Effector memory CD8-positive, alpha-beta T cell (primary cell): ENCODE data around the gene NTN3.
"Not testable (repeated sequence)": the region's sequence is repeated elsewhere in the genome, so short reads cannot be mapped to it uniquely, and the experiment has no call there.

Experiments used
- ATAC-seq: fragments of 150-1000 bp; cut with Tn5 transposase; replicated peaks from 2 replicates; pipeline ENCODE4 v1.10.0; 2021; ENCODE audit warnings: mild to moderate bottlenecking, moderate library complexity
- DNase-seq, 3 experiments: peaks; one replicate each; pipeline ENCODE4 v3.0.0; 2021
- H3K27ac Mint-ChIP-seq, 2 donors: one replicate each; pipeline ENCODE4 v1.8.0; 2022; ENCODE audit warnings: mild to moderate bottlenecking in 2 of 2, mixed read lengths in 2 of 2, moderate library complexity in 2 of 2
- H3K27me3 Mint-ChIP-seq, 2 donors: one replicate each; pipeline ENCODE4 v1.8.0; 2022; ENCODE audit warnings: mixed read lengths in 2 of 2
- H3K36me3 Mint-ChIP-seq: one replicate; pipeline ENCODE4 v1.8.0; 2022; ENCODE audit warnings: mild to moderate bottlenecking, moderate library complexity, mixed read lengths; ENCODE audit not compliant: insufficient read depth
- H3K4me1 Mint-ChIP-seq, 2 donors: one replicate each; pipeline ENCODE4 v1.8.0; 2022; ENCODE audit warnings: low read depth in 2 of 2, mixed read lengths in 2 of 2
- H3K4me3 Mint-ChIP-seq, 2 donors: one replicate each; pipeline ENCODE4 v1.8.0; 2022; ENCODE audit warnings: mild to moderate bottlenecking in 2 of 2, mixed read lengths in 2 of 2, moderate library complexity in 2 of 2
- H3K9me3 Mint-ChIP-seq, 2 donors: one replicate each; pipeline ENCODE4 v1.8.0; 2022; ENCODE audit warnings: mixed read lengths in 2 of 2

Gene NTN3

DNA sequence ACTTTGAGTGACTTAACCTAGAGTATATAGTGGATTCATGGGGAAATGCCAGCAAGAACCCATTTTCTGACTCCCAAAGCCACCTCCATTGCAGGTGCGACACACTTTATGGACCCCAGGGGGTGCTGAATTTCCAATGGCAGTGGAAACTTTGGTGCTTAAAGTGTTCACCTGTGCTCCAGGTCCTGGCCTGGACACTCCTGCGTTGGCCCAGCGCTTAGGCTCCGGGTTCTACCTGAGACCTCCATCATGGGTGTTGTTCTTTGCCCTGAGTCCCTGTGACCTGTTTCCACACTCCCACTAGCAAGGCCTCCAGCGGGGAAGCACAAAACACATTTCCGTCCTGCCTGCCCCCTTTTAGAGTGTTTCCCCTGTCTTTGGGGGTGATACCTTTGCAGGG is 38.8 kb upstream of the NTN3 start:
- no peak for ATAC-seq
- no peak for DNase-seq
- no peaks in the 10 kb centered on the region for H3K27me3 Mint-ChIP-seq

DNA sequence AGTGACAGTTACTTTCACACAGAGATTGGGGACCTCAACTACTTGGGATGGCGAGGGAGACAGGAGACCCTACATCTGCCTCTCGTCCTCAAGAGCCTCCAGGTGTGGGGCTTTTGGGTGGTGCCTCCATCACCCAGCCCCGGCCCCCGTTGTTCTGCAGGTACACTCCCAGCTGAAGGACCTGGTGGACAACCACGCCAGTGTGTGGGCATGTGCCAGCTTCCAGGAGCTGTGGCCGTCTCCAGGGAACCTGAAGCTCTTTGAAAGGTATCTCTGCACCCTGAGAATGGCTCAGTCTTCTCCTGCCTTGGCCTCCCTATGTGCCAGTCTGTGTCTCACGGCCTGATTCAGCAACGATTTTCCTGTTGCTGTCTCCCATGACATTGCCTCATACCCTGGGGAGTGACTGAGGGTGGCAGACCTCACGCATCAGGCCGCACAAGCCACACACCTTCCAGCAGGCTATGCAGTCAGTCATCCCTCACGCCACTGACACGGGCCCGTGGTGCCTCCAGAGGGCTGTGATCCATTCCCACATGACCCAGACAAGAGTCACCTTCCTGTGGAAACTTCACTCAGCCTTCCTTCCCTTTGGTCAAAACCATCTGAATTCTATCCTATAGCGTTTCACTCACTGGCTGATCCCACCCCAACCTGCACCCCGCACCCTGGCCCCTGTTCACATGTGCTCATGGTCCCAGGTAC is 38.1 kb upstream of the NTN3 start:
- DNase-seq: no peak
- H3K27me3 Mint-ChIP-seq: no peaks in the 10 kb centered on the region
- peaks cover 16 to 19% of the 10 kb centered on the region in 2 donors for H3K4me1 Mint-ChIP-seq
- peaks cover 11% of the 10 kb centered on the region for H3K36me3 Mint-ChIP-seq
- H3K27ac Mint-ChIP-seq: no peak overlapping the region
- no peaks in the 10 kb centered on the region for H3K9me3 Mint-ChIP-seq
- no peak overlapping the region for H3K4me3 Mint-ChIP-seq
- no peak for ATAC-seq

More for the DNA sequence above, 38.8 kb upstream of the NTN3 start:
- Mint-ChIP-seq H3K4me1 (peaks cover 16 to 19% of the 10 kb centered on the region in 2 donors), H3K4me3 (no peak overlapping the region), H3K9me3 (no peaks in the 10 kb centered on the region), H3K27ac (no peak overlapping the region), H3K36me3 (peaks cover 11% of the 10 kb centered on the region)

DNA sequence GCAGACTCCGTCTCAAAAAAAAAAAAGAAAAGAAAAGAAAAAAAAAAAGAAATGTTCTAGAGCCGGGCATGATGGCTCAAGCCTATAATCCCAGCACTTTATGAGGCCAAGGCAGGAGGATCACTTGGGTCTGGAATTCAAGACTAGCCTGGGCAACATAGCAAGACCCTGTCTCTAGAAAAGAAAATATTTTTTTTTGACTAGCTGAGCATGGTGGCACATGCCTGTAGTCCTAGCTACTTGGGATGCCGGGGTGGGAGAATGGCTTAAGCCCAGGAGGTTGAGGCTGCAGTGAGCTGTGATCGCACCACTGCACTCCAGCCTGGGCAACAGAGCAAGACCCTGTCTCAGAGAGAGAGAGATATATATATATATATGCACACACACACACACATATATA is 35.9 kb upstream of the NTN3 start:
- not testable (repeated sequence) for H3K27me3 Mint-ChIP-seq, H3K36me3 Mint-ChIP-seq, H3K27ac Mint-ChIP-seq, DNase-seq, H3K9me3 Mint-ChIP-seq, ATAC-seq, H3K4me3 Mint-ChIP-seq
- H3K4me1 Mint-ChIP-seq: peaks cover 12% of the 10 kb centered on the region in 2 donors

DNA sequence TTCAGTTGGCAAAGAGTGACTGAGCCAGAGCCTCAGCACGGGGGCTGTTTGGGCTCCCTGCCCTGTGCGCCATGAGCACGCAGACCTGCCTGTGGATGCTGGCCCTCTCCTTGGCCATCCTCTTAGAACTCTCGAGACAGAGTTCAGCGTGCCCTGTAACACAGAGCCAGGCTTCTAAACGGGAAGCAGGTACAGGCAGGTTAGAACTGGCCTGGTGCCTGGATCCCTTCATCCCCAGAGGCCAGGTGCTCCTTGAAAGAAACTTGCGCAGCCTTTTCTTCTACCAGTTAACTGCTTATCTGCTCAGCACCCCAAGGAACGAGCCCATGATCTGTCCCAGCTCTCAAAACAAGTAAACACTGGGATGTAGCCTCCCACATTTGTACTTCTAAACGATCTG is 35.0 kb upstream of the NTN3 start:
- Mint-ChIP-seq H3K27ac (no peak overlapping the region), H3K4me1 (peaks cover 5 to 11% of the 10 kb centered on the region in 2 donors), H3K27me3 (no peaks in the 10 kb centered on the region), H3K9me3 (no peaks in the 10 kb centered on the region), H3K4me3 (no peak overlapping the region), H3K36me3 (peaks cover 2% of the 10 kb centered on the region)
- ATAC-seq (no peak), DNase-seq (no peak)

DNA sequence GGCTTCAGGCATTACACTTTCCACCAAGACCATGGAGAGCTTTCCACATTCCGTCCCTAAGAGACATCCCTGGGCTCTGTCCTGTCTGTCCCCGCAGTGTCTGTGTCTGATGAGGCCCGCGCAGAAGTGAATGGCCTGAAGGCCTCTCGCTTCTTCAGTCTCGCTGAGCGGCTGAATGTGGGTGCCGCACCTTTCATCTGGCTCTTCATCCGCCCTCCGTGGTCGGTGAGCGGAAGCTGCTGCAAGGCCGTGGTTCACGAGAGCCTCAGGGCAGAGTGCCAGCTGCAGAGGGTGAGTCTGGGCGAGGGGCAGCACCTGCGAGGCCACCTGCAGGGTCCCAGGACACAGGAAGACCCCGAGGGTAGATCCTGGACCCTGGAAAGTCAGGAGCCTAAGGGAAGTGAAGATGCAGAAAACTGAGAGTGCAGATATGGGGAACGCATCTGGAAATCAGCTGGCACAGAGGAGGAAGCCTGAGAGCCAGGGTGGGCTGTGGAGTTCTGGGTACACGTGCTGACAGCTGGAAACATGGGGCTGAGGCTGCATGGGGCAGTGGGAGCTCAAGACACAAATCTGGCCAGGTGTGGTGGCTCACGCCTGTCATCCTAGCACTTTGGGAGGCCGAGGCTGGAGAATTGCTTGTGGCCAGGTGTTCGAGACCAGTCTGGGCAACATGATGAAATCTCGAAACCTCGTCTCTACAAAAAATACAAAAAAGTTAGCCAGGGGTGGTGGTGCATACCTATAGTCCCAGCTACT is 33.9 kb upstream of the NTN3 start:
- Mint-ChIP-seq H3K4me3 (no peak overlapping the region), H3K27ac (no peak overlapping the region), H3K36me3 (peaks cover 2% of the 10 kb centered on the region), H3K9me3 (no peaks in the 10 kb centered on the region), H3K4me1 (peaks cover 5 to 11% of the 10 kb centered on the region in 2 donors), H3K27me3 (no peaks in the 10 kb centered on the region)
- DNase-seq (no peak), ATAC-seq (no peak)

DNA sequence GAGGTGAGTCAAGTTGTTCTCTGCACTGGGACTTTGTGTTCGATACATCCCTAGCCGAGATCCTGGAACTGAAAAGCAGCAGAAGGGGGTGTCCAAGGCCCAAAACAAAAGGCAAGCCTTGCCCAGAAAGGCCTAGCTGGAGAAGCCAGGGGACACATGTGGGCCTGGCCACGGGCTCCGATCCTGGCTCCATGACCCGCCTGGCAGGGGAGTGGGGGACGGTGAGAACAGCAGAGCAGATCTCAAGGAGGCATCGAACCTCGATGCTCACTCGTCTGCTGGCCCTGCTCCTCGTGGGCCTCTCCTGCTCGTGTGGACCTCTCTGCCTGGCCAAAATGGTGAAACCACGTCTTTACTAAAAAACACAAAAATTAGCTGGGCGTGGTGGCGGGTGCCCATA is 33.0 kb upstream of the NTN3 start:
- Mint-ChIP-seq H3K27me3 (no peaks in the 10 kb centered on the region), H3K4me1 (peaks cover 5 to 11% of the 10 kb centered on the region in 2 donors), H3K9me3 (no peaks in the 10 kb centered on the region), H3K27ac (no peak overlapping the region), H3K36me3 (no peaks in the 10 kb centered on the region), H3K4me3 (no peak overlapping the region)
- no peak for DNase-seq
- ATAC-seq: no peak

DNA sequence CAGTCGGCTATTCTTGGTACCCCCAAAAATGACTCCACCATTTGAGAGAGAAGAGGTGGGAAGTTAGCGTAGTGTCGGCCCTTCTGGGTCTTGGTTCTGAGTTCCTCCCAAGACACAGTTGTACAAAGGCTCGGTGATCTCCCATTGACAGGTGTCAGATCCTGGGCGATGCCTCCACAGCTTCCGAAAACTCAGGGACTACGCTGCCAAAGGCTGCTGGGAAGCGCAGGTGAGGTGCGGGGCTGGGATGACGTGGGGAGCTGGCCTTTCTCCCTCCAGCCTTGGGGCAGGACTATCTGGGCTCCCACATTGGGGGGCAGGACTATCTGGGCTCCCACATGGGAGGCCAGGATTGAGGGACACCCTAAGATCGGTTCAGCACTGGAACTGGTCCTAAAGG is 31.5 kb upstream of the NTN3 start:
- no peak for DNase-seq
- no peaks in the 10 kb centered on the region for H3K9me3 Mint-ChIP-seq
- H3K4me1 Mint-ChIP-seq: peaks cover 5 to 11% of the 10 kb centered on the region in 2 donors
- H3K36me3 Mint-ChIP-seq: peaks cover 4% of the 10 kb centered on the region
- H3K27me3 Mint-ChIP-seq: no peaks in the 10 kb centered on the region
- ATAC-seq: no peak
- no peak overlapping the region for H3K4me3 Mint-ChIP-seq
- peak overlapping the region in 1 of 2 donors; percentile 57 for H3K27ac Mint-ChIP-seq

DNA sequence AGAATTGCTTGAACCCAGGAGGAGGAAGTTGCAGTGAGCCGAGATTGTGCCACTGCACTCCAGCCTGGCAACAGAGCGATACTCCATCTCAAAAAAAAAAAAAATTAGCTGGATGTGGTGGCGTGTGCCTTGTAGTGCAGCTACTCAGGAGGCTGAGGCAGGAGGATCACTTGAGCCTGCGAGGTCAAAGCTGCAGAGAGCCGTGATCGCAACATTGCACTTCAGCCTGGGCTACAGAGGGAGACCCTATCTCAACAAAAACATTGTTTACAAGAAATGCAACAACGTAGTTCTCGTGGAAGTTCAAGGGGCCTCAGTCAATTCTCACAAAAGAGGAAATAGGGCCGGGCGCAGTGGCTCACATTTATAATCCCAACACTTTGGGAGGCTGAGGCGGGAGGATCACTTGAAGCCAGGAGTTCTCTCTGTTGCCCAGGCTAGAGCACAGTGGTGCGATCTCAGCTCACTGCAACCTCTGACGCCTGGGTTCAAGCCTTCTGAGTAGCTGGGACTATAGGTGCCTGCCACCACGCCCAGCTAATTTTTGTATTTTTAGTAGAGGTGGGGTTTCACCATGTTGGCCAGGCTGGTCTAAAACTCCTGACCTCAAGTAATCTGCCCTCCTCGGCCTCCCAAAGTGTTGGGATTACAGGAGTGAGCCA is 29.8 kb upstream of the NTN3 start:
- Mint-ChIP-seq H3K27ac (peak overlapping the region in 1 of 2 donors; percentile 54), H3K36me3 (peaks cover 19% of the 10 kb centered on the region), H3K4me1 (peaks cover 5 to 11% of the 10 kb centered on the region in 2 donors)
- H3K27me3 Mint-ChIP-seq, DNase-seq, ATAC-seq, H3K4me3 Mint-ChIP-seq, H3K9me3 Mint-ChIP-seq: not testable (repeated sequence)

DNA sequence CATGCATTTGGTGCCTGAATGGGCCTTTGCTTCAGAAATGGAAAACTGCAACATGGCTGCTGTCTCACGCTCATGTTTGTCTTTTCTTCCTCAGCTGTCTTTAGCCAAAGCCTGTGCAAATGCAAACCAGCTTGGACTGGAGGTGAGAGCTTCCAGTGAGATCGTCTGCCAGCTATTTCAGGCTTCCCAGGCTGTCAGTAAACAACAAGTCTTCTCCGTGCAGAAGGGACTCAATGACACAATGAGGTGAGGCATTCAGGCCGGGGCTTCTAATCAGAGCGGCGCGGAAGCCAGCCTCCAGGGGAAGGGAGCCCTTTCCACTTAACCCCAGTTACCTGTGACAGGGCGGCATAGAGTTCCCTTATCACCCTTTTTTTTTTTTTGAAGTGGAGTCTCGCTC is 27.5 kb upstream of the NTN3 start:
- no peak for DNase-seq
- Mint-ChIP-seq H3K4me1 (peaks cover 5 to 11% of the 10 kb centered on the region in 2 donors), H3K36me3 (peaks cover 20% of the 10 kb centered on the region), H3K27ac (no peak overlapping the region), H3K27me3 (no peaks in the 10 kb centered on the region), H3K4me3 (no peak overlapping the region), H3K9me3 (no peaks in the 10 kb centered on the region)
- no peak for ATAC-seq

DNA sequence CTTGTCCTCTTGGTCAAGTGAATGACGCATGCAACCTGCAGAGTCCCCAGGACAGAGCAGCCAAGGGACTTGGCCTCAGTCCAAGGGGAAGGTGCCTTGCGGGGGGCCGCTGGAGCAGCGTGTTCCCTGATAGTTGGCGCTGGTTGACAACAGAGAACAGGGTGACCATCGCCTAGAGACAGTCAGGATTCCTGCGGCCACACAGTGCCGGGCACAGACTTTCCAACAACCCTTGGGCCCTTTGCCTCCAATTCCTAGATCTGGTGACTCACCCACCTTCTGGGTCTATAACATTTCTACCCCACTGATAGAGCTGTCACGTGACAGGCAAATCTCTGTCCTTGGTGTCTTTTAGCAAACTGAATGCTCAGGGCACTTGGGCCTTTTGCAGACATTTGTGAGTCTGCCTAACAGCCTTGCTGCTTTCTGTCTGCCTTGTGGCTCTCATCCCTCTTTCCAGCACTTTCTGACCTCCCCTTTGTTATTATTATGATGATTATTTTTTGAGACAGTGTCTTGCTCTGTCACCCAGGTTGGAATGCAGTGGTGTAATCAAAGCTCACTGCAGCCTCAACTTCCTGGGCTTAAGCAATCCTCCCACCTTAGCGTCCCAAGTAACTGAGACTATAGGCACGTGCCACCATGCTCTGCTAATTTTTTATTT is 23.0 kb upstream of the NTN3 start:
- no peaks in the 10 kb centered on the region for H3K27me3 Mint-ChIP-seq
- no peak overlapping the region for H3K4me3 Mint-ChIP-seq
- peaks cover 20% of the 10 kb centered on the region for H3K36me3 Mint-ChIP-seq
- H3K4me1 Mint-ChIP-seq: no peaks in the 10 kb centered on the region
- H3K27ac Mint-ChIP-seq: no peak overlapping the region
- no peaks in the 10 kb centered on the region for H3K9me3 Mint-ChIP-seq
- DNase-seq: no peak
- ATAC-seq: no peak

DNA sequence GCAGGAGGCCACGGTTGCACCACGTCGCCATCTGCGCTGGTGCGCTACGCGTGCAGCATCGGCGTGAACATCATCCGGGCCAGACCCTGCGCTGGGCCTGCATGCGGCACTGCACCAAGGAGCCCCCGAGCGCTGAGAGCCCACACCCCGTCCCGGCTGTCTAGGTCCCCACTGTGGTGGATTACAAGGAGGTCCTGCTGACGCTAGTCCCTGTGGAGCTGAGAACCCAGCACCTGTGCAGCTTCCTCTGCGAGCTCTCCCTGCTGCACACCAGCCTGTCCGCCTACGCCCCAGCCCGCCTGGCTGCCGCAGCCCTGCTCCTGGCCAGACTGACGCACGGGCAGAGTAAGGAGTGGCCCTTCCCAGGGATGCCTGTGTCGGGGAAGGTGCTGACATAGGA is 22.0 kb upstream of the NTN3 start:
- H3K9me3 Mint-ChIP-seq: no peaks in the 10 kb centered on the region
- no peak overlapping the region for H3K27ac Mint-ChIP-seq
- no peak overlapping the region for H3K4me3 Mint-ChIP-seq
- no peaks in the 10 kb centered on the region for H3K4me1 Mint-ChIP-seq
- no peaks in the 10 kb centered on the region for H3K27me3 Mint-ChIP-seq
- H3K36me3 Mint-ChIP-seq: peaks cover 20% of the 10 kb centered on the region
- DNase-seq (no peak), ATAC-seq (no peak)

DNA sequence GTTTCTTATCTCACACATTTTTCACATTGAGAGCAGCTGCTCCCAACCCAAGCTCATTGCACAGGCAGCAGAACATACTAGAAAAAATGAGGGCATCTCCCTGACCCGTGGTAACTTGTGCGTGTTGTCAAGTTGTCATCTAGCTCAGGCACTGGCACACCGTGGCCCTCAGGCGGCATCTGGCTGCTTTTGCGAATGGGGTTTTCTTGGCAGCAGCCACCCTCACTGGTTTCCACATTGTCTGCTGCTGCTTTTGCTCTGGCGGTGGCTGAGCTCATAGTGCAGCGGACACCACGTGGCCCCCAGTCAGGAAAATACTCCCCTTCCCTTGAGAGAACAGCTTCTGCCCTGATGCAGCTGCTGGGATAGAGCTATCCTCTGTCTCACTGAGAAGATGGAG is 20.6 kb upstream of the NTN3 start:
- no peak overlapping the region for H3K27ac Mint-ChIP-seq
- no peaks in the 10 kb centered on the region for H3K4me1 Mint-ChIP-seq
- peaks cover 8% of the 10 kb centered on the region for H3K36me3 Mint-ChIP-seq
- no peaks in the 10 kb centered on the region for H3K9me3 Mint-ChIP-seq
- no peaks in the 10 kb centered on the region for H3K27me3 Mint-ChIP-seq
- H3K4me3 Mint-ChIP-seq: no peak overlapping the region
- DNase-seq (no peak), ATAC-seq (no peak)

DNA sequence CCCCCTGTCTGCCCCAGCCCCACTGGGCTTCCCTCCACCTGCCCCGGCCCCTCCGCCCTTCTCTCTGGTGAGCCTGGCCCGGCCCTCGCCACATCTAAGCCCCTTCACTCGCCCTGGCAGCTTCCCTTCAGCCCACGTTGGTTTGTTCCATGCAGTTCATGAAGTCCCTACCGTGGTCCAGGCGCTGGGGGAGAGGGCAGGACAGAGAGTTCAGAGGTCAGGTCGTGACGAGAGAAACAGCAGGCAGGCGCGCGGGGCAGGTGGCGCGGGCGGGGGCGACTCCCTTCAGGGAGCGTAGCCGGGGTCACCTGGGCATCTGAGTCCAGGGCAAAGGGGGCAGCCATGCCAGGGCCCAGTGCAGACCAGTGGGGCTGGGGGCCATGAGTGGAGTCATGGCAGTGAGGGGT is 20.1 kb upstream of the NTN3 start:
- peaks cover 4% of the 10 kb centered on the region for H3K36me3 Mint-ChIP-seq
- ATAC-seq (no peak), DNase-seq (no peak)
- no peaks in the 10 kb centered on the region for H3K27me3 Mint-ChIP-seq
- no peak overlapping the region for H3K27ac Mint-ChIP-seq
- no peak overlapping the region for H3K4me3 Mint-ChIP-seq
- H3K9me3 Mint-ChIP-seq: no peaks in the 10 kb centered on the region
- no peaks in the 10 kb centered on the region for H3K4me1 Mint-ChIP-seq
